Measurements from ENCODE around the gene HOMER1. TPM values are rescaled to one million over a fixed set of nuclear protein-coding genes. Genes with fewer than 3 reads are reported as not detected.
"Not testable (repeated sequence)": the region's sequence is repeated elsewhere in the genome, so short reads cannot be mapped to it uniquely, and the experiment has no call there.

Gene HOMER1
- total RNA-seq, 4 donors from 2014 or later: 3.1 to 80.5 (median 11.4) TPM

DNA sequence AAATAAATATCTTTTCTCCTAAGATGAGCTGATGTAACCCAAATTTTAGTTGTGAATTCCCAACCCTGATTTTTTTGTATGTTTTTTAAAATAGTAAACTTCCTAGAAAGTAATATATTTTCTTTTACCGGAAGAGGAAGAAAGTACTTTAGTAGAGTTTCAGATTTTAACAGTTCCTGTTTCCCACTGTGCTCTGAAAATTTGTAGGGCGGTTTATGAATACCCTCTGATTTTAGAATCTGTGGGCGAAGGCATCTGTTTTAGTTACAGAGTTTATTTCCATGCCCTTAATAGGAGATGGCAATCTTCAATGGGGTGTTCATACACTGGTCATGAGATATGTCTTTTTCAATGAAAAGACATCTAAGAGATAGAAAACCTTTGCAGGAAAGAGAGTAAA, 3.7 kb upstream of the HOMER1 start:
- DNase-seq (ENCODE audit: low spot score): no peak
- TF ChIP-seq, protein P1, sequence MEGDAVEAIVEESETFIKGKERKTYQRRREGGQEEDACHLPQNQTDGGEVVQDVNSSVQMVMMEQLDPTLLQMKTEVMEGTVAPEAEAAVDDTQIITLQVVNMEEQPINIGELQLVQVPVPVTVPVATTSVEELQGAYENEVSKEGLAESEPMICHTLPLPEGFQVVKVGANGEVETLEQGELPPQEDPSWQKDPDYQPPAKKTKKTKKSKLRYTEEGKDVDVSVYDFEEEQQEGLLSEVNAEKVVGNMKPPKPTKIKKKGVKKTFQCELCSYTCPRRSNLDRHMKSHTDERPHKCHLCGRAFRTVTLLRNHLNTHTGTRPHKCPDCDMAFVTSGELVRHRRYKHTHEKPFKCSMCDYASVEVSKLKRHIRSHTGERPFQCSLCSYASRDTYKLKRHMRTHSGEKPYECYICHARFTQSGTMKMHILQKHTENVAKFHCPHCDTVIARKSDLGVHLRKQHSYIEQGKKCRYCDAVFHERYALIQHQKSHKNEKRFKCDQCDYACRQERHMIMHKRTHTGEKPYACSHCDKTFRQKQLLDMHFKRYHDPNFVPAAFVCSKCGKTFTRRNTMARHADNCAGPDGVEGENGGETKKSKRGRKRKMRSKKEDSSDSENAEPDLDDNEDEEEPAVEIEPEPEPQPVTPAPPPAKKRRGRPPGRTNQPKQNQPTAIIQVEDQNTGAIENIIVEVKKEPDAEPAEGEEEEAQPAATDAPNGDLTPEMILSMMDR (IDR thresholded peaks at IDR 0.05): no peak
- ATAC-seq (ENCODE audit: low FRiP score): no peak

DNA sequence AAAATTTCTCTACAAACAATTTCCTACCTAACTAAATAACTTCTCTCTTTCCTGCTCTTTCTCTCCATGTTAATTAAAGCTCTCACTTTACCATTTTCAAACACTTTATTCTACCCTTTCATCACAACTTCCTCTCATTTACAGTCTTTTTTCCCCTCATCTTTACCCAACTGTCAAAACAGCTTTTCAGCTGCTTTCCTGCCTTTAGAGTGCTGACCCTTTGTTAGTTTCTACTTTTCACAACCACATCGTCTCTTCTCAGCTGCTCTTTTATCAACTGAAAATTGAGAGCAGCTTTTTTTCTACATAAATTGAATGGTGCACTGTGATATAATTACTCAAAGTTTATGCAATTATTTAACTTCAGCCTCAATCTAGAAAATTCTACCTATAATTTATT, 3.1 kb upstream of the HOMER1 start:
- no peak for ATAC-seq (ENCODE audit: low FRiP score)
- TF ChIP-seq, protein P1 (IDR thresholded peaks at IDR 0.05): no peak
- no peak for DNase-seq (ENCODE audit: low spot score)

- not testable (repeated sequence) for DNase-seq (ENCODE audit: low spot score); ATAC-seq (ENCODE audit: low FRiP score)
These were observed 2.4 kb upstream of the HOMER1 start for GRCh38 chr5:79516331-79516730.

DNA sequence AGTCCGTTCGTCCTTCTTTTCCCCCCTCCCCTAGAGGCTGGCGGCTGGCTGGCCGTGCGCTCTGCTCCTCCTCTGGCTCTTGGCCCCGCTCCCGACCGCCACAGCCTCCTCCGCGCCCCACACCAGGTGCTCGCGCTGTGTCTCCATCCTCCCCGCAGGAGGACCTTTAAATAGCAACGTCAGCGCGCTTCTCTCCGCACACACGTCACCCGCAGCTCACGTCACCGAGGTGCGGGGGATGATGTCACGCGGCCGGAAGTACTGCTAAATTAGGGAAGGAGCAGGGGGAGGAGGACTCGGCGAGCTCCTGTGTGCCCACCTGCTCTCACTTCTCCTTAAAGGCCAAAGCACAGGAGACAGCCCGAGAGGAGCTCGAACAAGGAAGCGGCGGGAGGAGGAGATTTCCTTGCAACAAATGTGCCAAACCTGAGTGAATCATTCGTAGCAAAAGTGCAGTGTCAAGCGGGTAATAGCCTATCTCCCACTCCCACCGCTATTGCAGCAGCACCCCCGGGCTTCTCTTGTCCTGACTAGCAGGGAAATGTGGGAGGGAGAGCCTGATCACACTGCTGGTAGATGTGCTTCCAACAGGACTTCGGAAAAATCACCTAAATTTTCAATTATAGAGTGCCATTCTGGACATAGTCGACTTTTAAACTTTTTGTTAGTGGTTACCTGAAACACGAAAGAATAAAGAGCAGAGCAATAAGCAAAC, 614 bp upstream of the HOMER1 start:
- ATAC-seq (ENCODE audit: low FRiP score) (peak; percentile 92), DNase-seq (ENCODE audit: low spot score) (peak; percentile 85)
- TF ChIP-seq, protein P1 (IDR thresholded peaks at IDR 0.05): no peak

DNA sequence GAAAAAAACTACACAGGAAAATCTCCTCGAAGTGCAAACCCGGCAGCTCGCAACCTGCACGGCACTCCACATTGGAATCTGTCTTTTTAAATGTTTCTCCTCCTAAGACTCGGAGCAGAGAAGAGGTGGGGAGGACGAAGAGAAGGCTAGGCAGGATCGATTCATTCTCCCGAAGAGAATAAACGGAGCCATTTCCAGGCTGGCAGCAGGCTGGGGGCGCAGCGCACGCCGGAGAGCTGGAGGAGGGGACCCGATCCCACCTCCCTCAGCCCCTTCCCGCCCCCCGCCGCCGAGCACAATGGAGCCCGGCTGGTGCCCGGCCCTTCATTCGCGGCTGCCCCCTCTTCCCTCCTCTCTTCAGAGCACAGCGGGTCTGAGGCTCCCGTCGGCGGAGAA, 628 bp downstream of the HOMER1 start:
- ATAC-seq (ENCODE audit: low FRiP score): no peak
- peak; percentile 23 for DNase-seq (ENCODE audit: low spot score)
- TF ChIP-seq, protein P1 (IDR thresholded peaks at IDR 0.05): no peak

GRCh38 chr5:79512471-79513307, 1.2 kb downstream of the HOMER1 start:
- DNase-seq (ENCODE audit: low spot score) (no peak), ATAC-seq (ENCODE audit: low FRiP score) (no peak)
- TF ChIP-seq, protein P1 (IDR thresholded peaks at IDR 0.05): no peak

GRCh38 chr5:79512049-79512448, 1.9 kb downstream of the HOMER1 start:
- ATAC-seq (ENCODE audit: low FRiP score): no peak
- TF ChIP-seq, protein P1 (IDR thresholded peaks at IDR 0.05): no peak
- no peak for DNase-seq (ENCODE audit: low spot score)

Measured in omental fat pad (tissue), 4 donors.